Activated naive CD4-positive, alpha-beta T cell treated with anti-CD3 and anti-CD28 coated beads, Interleukin-2, amount 50 U/mL, for 16 hours (primary cell): ENCODE measurements around the gene INPP4A.
A peak's percentile ranks its signal among the peaks of the same experiment; 100 is the strongest.

ENCODE experiments used
- DNase-seq: peaks from one replicate; pipeline ENCODE4 v3.0.0-alpha.2; 2020

Gene INPP4A

DNA sequence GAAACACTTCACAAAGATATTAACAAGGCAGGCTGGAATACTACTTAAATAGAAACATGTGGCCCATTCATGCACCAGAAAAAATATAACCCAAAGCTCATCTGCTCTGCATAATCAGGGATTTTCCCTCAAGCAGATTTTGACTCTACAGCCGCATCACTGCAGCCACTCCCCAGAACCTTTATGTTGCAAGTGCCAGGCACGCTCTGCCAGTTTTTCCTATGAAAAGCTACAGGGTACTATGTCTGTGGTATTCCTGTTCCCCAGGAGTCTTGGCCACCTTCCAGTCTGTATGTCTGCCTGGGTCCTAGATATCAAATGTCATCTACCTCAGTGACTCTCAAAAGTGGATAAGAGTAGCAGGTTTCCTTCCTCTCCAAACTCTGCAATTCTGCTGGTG lies 159.9 kb downstream of the INPP4A start:
- no peak for DNase-seq

DNA sequence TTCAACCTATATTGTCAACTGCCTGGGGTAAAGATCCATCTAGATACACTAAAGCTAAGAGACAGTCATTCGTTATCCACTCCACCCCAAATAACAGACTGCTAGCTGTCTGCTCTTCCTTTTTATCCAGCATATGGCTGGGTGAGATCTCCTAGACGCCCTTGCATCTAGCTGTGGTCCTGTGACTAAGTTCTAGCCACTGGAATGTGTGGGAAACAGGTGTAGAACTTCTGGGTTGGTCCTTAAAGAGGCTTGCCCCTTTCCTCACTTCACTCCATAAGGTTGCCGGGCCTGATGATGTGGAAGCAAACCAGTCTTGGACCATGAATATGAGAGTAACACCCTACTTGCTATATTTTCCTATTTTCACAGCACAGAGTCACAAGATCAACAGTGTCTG lies 160.4 kb downstream of the INPP4A start:
- no peak for DNase-seq

DNA sequence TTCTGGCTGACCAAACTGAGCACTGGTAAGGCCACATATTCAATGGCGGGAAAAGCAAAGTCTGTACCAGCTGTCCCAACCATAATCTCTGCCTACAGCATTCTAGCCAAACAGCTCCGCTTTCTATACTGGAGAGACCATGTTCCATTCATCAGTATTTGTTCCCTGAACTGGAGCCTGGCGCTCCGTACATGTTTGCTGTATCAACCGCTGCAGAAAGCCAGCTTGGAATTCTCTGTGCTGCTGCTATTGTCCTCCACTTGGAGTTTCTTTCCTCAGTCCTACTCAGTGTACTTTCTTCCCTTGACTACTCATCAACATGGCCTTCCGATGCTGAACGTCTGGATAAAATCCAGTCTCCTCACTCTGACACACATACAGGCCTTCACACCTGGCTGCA lies 161.8 kb downstream of the INPP4A start:
- DNase-seq = no peak

DNA sequence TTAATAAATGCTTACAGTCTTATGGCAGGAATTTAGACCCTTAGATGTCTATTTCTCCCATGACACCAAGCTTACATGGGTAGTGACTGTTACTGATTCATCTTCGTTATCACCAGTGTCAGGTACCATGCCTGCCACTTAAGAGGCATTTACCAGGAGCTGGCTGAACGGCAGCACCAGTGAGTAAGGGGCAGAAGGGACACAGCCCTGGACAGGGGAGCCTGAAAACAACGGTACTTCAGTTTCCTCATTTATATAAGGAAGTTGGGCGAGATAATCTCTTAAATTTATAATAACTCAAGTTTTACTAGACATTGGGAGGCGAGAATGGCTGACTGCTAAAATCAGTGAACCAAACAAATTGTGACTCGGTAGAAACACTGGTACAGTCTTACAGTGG lies 162.4 kb downstream of the INPP4A start:
- DNase-seq = no peak

DNA sequence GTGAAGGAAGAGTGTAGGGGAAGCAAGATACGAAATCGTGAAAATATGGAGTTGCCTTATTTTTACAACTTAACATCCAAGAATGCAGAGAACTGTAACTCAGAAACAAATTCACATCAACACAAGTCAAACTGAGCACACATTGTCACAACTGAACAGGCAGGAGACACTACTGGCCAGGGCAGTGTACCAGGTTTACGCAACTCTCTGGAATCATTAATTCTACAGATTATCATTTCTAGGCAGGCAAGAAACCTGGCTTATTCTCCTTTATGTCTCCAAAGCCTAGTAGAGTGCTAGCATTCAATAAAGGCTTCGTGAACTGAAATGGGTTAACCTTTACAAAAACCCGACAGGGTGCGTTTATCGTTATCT lies 163.1 kb downstream of the INPP4A start:
- DNase-seq = no peak

DNA sequence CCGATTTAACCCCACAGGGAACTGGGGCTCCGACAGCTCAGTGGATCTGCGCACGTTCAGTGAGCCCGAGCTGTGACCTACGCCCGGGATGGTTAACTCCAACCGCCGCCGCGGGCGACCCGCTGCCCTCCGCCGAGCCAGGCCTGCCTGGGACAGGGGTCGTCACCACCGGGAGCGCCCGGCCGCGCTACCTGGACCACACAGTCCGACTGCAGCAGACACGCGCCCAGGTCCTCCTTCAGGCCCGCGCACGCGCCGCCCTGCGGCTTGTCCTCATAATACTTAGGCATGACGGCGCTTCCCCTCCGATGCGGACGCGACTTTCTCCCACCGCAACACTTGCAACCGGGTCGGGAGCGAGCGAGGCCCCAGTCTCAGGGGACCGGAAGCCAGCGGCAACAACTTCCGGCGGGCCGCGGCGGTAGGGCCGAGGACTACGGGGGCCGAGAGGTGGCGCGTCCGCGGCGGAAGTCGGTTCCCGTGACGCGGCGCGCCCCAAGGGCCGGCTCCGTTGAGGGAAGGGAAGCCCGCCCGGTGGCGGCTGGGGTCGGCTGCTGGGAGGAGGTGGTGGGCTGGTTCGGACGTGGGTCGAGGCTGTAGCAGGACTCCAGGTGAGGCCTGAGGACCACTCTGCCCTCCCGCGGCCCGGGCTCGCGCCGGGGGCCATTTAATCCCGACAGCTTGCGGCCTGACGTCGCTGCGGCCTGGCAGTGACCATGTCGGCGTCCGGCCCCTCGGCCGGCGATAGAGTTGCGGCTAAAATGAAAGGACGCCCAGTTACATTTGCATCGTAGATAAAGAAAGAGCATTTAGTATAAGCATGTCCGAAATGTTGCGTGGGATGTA lies 163.7 kb downstream of the INPP4A start, which contains the start of the genes COA5 and UNC50:
TSS of gene COA5 (minus strand) at position 397 of the 846 bp plus-strand sequence. CDS start at position 290, 107 bp downstream.
TSS of gene UNC50 (plus strand) at position 474 of the 846 bp plus-strand sequence. CDS start 1,171 bp downstream, outside the sequence.
- DNase-seq = peak; percentile 93

DNA sequence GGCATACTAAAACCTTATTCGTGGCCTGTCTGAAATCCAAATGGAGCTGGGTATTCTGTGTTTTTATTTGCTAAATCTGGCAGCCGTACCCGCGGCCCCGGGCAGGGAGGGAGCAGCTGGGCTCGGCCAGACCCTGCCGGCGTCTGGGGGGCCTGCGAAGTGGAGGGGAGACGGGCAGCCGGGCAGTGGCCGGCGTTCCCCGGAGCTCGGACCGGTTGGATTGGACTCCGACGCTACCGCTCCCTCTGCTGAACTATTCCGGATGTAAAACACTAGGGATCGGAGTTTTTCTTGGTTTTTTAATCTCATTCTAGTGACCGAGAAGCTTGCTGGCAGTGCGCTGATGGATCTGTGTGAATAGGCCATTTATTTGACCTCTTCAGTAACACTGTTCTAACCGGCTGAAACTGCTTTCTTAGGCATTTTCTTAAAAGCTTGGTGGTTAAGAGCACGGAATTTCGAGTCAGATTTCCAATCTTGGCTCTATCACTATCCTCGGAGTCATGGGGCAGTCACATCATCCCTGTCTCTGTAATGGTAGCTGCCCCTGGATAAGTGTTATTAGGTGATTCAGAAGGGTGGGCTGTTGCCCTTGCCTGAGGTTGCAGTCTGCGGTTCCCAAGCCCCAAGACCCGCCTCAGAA lies 164.4 kb downstream of the INPP4A start:
- DNase-seq = no peak

DNA sequence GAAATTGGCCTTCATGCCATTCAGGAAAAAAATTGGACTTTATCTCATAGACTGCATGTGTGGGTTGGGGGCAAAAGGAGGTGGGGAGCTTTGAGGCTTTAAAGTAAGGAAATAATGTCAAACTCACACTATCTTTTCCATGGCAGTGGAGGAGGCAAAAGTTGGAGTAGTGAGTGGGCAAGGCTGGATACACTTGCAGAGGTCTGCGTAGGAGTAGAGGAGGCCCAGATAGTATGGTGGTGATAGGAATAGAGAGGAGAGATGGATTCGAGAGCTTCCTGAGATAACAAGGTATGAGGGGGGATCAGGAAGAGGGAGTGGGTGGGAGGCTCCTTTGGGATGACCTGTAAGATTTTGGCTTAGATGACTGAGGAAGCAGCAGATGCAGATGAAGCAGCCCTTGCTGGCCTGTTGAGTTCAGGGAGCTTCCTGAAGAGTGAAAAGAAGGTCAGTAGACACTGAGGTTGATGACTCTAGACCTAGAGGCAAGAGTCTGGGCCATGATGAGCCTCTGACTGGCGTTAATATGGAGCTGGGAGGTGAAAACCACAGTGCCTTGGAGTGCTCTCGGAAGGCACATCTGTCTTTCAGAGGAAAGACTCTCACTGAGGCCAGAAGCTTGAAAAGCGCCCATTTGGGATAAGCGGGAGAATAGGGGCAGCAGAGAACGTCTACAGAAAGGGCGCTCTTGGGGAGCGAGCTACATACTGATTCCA lies 169.5 kb downstream of the INPP4A start:
- DNase-seq = no peak

DNA sequence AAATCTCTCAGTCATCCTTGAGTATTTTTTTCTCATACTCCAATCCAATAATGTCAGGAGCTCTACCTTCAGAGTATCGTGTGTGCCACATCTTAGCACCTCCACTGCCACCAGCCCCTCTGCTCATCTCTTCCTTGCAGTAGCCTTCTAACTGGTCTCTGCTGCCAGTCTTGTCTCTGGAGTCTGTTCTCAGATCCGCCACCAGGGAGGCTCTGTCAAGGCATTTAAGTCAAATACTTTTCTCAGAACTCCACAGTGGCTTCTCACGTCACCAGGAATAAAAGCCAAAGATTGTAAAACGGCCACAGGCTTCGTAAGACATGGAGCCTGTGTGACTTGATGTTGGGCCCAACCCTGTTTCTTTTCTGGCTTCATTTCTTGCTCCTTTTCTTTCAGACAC lies 170.8 kb downstream of the INPP4A start:
- no peak for DNase-seq

DNA sequence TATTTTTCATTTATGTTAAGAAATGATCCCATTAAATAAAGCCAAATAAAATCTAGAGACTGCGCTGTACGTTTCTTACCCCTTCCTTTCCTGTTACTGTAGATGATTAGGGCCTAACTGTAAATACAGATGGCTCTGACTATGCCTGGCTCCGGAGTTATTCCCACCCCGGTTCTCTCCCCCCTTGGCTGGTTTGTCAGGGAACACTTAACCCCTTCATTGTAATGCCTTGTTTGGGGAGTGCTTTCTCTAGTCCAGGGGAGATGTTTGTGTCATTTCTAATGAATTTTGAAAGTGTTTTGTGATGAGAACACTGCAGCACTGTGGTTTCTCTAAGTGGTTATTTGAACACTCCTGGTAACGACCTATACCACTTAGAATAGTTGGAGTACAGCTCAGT lies 172.5 kb downstream of the INPP4A start:
- DNase-seq = no peak

DNA sequence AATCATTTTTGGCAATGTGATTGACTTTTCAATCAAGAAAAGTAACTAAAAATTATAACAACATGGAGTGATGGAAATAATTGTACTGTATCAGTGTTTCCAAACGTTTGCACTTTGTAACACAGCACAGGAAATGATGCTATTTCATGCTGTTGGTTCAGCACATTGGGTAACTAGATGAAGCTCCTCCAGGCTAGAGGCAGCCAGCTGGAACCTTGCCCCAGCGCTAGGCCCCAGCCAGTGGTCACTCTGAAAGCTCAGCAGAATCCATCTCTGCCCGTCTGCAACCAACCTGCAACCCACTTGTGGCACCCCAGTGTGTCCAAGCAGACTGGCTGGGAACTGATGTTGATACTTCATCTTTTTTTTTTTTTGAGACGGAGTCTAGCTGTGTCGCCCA lies 179.0 kb downstream of the INPP4A start:
- DNase-seq = no peak

DNA sequence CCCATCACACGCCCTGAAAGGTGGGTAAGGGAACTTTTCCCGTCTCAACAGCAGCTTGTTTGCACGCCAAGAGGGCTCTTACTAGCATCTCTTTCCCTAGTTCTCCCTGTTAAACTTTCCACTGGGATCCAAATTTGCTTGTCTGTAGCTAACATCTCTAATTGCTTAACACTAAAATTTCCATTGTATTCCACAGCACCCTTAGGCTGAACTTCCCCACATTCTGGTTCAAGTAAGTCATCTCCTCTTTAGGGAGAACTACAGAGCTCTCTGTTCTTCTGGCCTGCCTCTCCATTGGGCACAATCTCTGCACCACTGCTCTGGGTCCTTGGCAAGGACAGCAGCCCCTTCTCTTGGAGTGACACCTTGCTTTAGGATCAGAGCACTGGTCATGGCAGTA lies 187.7 kb downstream of the INPP4A start:
- no peak for DNase-seq

DNA sequence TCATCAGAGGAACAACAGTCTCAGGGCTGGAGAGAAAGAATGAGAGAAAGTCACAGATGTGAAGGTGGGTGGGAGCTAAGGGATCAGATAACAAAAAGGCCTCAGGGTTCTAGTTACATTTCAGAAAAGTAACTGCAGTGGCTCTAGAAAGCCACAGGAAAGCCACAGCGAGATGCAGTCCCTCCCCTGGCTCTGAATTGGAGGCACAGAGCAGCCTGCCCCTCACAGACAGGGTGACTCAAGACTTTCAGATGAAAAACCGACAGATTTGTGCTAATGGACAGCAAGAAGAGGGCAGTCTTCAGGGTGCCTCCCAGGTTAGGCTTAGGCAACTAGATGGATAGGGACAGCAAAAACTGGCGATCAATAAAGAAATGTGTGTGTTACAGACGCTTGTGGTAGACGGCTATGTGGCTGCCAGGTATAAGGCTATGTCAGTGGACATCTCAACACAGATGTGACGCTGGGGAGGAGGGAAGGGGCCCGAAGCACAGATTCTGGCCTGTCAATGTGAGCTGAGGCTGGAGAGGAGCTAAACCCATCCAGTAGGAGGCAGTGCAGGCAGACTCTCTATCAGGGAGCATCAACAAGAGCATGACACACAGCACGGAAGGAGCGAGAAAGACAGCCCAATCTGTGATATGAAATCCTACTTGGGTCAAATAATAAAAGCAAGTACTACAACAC lies 189.9 kb downstream of the INPP4A start:
- DNase-seq = peak; percentile 68

DNA sequence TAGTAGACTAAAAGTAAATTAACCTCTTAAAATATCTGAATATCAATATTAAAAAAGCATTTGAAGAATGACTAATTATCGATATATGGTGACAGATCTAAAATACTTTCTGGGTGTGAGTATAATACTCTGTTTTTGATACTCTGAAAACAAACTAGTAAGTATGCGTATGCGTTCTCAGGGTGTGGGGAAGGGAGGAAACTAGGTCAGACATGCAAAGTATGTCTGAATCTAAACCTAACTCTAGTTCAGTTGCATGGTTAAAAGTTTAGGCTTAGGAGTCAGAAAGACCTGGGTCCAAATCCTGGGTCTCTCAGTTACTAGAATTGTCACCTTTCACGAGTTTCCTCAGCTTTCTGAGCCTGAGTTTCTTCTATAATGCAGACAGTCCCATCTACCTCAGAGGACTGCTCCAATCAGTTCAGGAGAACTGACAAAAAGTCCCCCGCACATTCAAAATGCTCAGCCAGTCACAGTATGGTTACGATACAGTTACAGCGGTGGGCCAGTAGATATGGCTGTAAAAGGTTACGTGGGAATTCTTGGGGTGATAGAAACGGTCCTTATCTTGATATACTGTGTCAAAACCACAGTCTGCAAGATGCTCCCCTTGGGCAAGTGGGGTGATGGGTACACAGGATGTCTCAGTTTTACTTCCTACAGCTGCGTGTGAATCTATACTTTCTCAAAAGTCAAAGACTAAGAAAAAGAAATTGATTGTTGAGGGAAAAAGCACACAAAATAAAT lies 192.9 kb downstream of the INPP4A start:
- peak; percentile 23 for DNase-seq

DNA sequence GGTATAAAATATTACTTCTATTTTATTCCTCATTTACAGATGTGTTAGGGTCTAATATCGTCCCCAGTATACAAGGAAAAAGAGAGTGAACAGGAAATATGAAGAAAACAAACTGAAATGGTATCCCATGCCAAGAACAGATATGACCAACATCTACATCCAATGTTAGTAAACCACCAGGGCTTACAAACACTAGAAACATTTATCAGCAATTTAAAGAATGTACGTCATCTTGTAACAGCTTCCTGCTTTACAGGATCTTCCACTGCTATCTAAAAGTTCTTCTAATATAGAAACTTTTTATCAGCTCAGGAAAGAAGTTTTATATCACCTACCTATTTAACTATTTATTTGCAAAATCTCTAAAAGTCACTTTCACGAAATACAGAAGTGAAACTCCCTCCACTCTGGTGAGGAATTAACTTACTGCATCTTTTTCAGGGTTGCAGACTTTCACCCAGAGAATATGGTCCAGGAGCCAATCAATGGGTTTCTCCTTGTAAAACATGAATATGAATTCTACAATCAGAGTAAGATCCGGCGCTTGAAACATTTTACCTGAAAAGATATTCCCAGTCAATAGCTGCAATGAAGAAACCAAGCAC lies 198.9 kb downstream of the INPP4A start:
- no peak for DNase-seq
